Putamen (tissue), 1 donor: ENCODE data around the gene AKR1C1.
"Not testable (repeated sequence)": the region's sequence is repeated elsewhere in the genome, so short reads cannot be mapped to it uniquely, and the experiment has no call there.

Experiments
- DNase-seq: peaks from one replicate; pipeline ENCODE4 v3.0.0-alpha.2; 2016; ENCODE audit warnings: low spot score

The AKR1C1 gene

GRCh38 chr10:4984223-4984622, 21.0 kb downstream of the AKR1C1 start:
- DNase-seq, result no peak

GRCh38 chr10:4984971-4985594, 21.9 kb downstream of the AKR1C1 start:
- no peak for DNase-seq

- DNase-seq, result not testable (repeated sequence)
Observed at GRCh38 chr10:4988000-4988641, 24.9 kb downstream of the AKR1C1 start.

DNA sequence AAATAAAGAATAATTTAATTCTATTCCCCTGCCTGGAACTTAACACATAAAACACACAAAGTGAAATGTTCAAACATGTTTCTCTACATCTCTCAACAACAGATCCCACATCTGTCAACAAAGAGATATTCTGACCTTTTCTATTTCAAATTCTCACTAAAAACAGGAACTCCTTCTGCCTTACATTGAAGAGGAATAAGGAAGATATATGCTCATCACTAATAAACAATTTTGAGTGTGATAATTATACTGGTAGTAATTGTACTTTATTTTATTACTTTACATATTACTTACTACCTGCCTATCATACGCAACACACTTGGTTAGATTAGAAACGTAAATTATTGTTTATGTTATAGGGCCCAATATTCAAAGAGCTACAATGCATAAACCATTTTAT, 27.0 kb downstream of the AKR1C1 start:
- DNase-seq, result no peak

DNA sequence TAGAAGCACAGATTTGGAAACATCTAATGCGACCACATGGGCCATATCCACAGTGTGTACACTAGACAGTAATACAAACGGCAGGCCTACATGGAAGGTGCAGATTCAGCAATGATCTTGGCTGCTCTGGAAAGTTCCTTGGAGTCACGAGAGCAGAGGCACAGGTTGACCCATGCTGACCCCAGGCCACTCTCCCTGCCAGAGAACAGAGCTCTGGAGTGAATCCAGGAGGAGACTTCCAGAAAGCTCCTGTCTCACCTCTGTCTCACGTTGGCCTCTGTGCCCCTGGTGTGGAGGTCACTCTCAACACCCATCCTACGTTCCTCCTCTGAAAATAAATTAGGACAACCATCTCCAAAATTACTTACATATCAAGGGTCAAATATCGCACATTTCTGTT, 28.2 kb downstream of the AKR1C1 start:
- DNase-seq, result not testable (repeated sequence)

GRCh38 chr10:4992564-4992963, 29.3 kb downstream of the AKR1C1 start:
- DNase-seq, result not testable (repeated sequence)

GRCh38 chr10:4994260-4994659, 31.0 kb downstream of the AKR1C1 start:
- not testable (repeated sequence) for DNase-seq

DNA sequence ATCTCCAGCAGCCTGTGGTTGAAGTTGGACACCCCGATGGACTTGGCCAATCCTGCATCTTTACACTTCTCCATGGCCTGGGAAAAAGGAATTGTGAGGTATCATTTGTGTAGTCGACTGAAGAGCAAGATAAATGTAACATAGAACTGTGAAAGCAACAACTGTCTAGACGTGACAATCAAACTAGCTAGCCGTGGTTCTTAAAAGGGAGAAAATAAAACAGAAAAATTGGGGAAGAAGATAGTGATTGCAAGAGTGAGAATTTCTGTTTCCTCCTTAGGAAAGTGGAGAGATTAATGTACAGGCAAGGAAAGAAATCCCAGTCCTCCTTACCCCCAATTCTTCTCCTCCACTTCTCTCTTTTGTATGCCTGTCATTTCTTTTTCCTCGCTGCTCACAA, 35.5 kb downstream of the AKR1C1 start:
- no peak for DNase-seq

GRCh38 chr10:5002013-5002727, 39.0 kb downstream of the AKR1C1 start:
- DNase-seq, result no peak

- DNase-seq, result not testable (repeated sequence)
Observed at GRCh38 chr10:5003127-5004029, 40.2 kb downstream of the AKR1C1 start, which contains the start of gene AKR1C2. TSS of gene AKR1C2 (minus strand) at chr10:5003857. CDS start at chr10:5003835, 22 bp downstream.

GRCh38 chr10:5004030-5004385, 40.8 kb downstream of the AKR1C1 start:
- DNase-seq, result not testable (repeated sequence)

- not testable (repeated sequence) for DNase-seq
Observed at GRCh38 chr10:5004501-5004900, 41.3 kb downstream of the AKR1C1 start.

GRCh38 chr10:5008857-5009548, 45.8 kb downstream of the AKR1C1 start:
- DNase-seq, result not testable (repeated sequence)

DNA sequence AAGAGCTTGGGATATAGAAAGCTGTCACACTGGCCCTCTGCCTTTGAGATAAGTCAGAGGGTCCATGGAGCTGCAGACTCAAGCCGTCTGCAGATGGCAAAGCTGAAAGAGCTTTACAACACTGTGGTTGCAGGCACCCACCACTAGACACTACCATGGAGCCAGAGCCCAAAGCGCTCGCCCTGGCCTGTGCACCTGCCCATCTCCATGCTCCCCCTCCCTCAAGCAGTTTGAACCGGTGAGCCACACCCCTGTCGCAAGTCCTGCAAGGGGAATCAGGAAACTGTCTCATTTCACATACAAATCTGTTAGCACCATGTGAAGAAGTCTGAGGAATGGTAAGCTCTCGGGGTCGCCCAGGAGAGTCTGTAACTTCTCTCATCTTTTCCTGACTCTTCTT, 46.8 kb downstream of the AKR1C1 start:
- not testable (repeated sequence) for DNase-seq

GRCh38 chr10:5011392-5011791, 48.2 kb downstream of the AKR1C1 start:
- not testable (repeated sequence) for DNase-seq

DNA sequence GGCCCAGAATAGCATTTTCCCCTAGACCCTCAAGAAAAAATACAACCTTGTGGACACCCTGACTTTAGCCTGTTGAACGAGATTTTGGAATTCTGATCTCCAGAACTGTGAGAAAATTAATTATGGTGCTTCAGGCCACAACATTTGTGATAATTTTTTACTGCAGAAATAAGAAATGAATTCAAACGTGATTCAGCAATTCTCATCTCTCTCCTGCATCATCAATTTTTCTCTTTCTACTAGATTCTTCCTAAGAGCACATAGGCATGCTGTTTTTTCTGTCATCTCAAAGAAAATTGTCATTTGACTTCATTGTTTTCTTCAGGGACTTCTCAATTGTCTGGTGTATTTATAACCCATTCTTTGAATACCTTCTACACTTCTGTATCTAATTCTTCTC, 49.4 kb downstream of the AKR1C1 start:
- DNase-seq, result no peak

GRCh38 chr10:5013385-5013784, 50.2 kb downstream of the AKR1C1 start:
- no peak for DNase-seq

DNA sequence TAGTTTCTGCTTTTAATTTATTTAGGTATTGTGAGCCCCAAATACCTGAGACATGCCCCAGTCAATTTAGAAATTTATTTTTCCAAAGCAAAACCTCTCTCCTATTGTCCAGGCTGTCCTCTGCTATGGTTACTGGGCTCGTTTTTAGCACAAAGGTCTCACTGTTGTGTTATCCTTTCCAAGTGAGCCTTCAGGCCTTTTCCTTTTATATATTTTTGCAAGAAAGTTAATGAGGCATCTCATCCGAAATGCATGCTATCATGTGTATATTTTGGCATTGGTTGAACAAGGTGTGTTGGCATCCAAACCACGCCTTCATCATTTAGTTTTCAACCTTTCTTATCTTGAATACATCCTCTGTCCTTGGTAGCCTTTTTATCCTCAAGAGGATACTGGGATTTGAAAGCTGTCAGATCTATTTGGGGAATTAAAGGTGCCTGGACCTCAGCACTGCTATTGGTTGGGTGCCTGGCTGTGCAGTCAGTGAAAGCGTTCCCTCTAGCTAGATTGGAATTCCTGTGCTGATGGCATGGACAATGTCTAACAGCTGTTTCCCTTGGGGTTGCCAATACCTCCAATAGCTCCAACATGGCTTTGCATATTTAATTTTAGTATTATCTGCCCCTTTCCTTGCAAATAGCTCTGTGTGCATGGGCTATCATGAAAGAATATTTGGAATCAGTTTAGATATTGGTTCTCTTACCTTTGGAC, 51.1 kb downstream of the AKR1C1 start:
- DNase-seq, result not testable (repeated sequence)

- no peak for DNase-seq
Observed at GRCh38 chr10:5014936-5015335, 51.7 kb downstream of the AKR1C1 start.

- no peak for DNase-seq
Observed at GRCh38 chr10:5018134-5018533, 54.9 kb downstream of the AKR1C1 start.
